Prostate gland (tissue), 2 donors: ENCODE measurements around the gene TUBB6.

Experiments
- POLR2A ChIP-seq: fragments of 450-650 bp; IDR thresholded peaks from one replicate; pipeline ENCODE4 v1.6.1; 2016; ENCODE audit warnings: antibody characterized with exemption, mild to moderate bottlenecking
- POLR2AphosphoS5 ChIP-seq: sonication (generic); formaldehyde crosslinking; IDR thresholded peaks from one replicate; pipeline ENCODE4 v1.6.1; 2017; ENCODE audit warnings: antibody characterized with exemption
- TF ChIP-seq, protein P1 (sequence below), 4 experiments: fragments of 200-600 bp in 2 of 4; fragments of 450-650 bp in 2 of 4; sonication (generic) in 2 of 4; IDR thresholded peaks; 1 replicate in 3 of 4; 2 replicates in 1 of 4; pipeline ENCODE4 v1.5.1; 2016 to 2019; ENCODE audit warnings: antibody characterized with exemption in 4 of 4, mild to moderate bottlenecking in 2 of 4, moderate library complexity in 2 of 4

DNA sequence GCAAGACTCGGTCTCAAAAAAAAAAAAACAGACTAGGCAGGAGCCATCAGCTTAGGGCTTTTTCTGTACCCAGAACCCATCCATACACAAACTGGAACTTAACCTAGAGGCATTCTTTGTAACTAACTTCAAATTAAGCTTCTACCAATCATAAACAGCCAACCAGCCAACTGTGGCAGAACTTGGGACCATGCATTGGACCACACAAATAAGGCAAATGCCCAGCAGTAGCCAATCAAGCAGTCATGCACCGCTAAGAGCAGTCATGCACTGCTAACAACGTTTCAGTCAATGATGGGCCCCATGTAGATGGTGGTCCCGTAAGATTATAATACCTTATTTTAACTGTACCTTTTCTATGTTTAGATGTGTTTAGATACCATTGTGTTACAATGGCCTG lies 22.7 kb downstream of the TUBB6 start:
- TF ChIP-seq, protein P1, sequence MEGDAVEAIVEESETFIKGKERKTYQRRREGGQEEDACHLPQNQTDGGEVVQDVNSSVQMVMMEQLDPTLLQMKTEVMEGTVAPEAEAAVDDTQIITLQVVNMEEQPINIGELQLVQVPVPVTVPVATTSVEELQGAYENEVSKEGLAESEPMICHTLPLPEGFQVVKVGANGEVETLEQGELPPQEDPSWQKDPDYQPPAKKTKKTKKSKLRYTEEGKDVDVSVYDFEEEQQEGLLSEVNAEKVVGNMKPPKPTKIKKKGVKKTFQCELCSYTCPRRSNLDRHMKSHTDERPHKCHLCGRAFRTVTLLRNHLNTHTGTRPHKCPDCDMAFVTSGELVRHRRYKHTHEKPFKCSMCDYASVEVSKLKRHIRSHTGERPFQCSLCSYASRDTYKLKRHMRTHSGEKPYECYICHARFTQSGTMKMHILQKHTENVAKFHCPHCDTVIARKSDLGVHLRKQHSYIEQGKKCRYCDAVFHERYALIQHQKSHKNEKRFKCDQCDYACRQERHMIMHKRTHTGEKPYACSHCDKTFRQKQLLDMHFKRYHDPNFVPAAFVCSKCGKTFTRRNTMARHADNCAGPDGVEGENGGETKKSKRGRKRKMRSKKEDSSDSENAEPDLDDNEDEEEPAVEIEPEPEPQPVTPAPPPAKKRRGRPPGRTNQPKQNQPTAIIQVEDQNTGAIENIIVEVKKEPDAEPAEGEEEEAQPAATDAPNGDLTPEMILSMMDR (IDR thresholded peaks at IDR 0.05), result no peak
- TF ChIP-seq POLR2AphosphoS5 (no peak), POLR2A (no peak)
